Fibroblast of skin of right quadriceps (primary cell): Measurements from ENCODE around the gene PRKACB.

Experiments used
- DNase-seq: peaks from one replicate; pipeline ENCODE4 v3.0.0-alpha.2; 2013

PRKACB gene

GRCh38 chr1:84143796-84144565, at the start of gene PRKACB:
Gene PRKACB (plus strand): TSS chr1:84144271. CDS start chr1:84144362, 91 bp downstream.
- peak; percentile 59 for DNase-seq

- no peak for DNase-seq
These were observed 48.8 kb upstream of the PRKACB start for GRCh38 chr1:84095308-84095707.

- DNase-seq: peak; percentile 12
These were observed 47.9 kb upstream of the PRKACB start for GRCh38 chr1:84096176-84096575.

- DNase-seq: no peak
These were observed 42.9 kb upstream of the PRKACB start for GRCh38 chr1:84101204-84101603.

GRCh38 chr1:84103197-84103992, 40.7 kb upstream of the PRKACB start:
- DNase-seq: peak; percentile 87

- peak; percentile 83 for DNase-seq
These were observed 36.5 kb upstream of the PRKACB start for GRCh38 chr1:84107538-84107937.

GRCh38 chr1:84107955-84108354, 36.1 kb upstream of the PRKACB start:
- DNase-seq: no peak

GRCh38 chr1:84108900-84109578, 35.0 kb upstream of the PRKACB start:
- DNase-seq: no peak

GRCh38 chr1:84110629-84111028, 33.4 kb upstream of the PRKACB start:
- no peak for DNase-seq

GRCh38 chr1:84116558-84116957, 27.5 kb upstream of the PRKACB start:
- no peak for DNase-seq

- DNase-seq: peak; percentile 65
These were observed 26.2 kb upstream of the PRKACB start for GRCh38 chr1:84117868-84118267.

- no peak for DNase-seq
These were observed 22.7 kb upstream of the PRKACB start for GRCh38 chr1:84121360-84121759.

- peak; percentile 46 for DNase-seq
These were observed 21.2 kb upstream of the PRKACB start for GRCh38 chr1:84122780-84123382.

- DNase-seq: no peak
These were observed 10.6 kb upstream of the PRKACB start for GRCh38 chr1:84133479-84133878.

GRCh38 chr1:84135341-84135740, 8.7 kb upstream of the PRKACB start:
- DNase-seq: no peak

GRCh38 chr1:84141182-84142003, 2.7 kb upstream of the PRKACB start:
- DNase-seq: no peak

- no peak for DNase-seq
These were observed 997 bp downstream of the PRKACB start for GRCh38 chr1:84145068-84145467.

GRCh38 chr1:84146411-84147032, 2.5 kb downstream of the PRKACB start:
- DNase-seq: peak; percentile 69

GRCh38 chr1:84148758-84149157, 4.7 kb downstream of the PRKACB start:
- DNase-seq: no peak

- no peak for DNase-seq
These were observed 8.6 kb downstream of the PRKACB start for GRCh38 chr1:84152649-84153056.

GRCh38 chr1:84155517-84155916, 11.4 kb downstream of the PRKACB start:
- no peak for DNase-seq

- peak; percentile 94 for DNase-seq
These were observed 12.1 kb downstream of the PRKACB start for GRCh38 chr1:84156210-84156621.
